Smooth muscle cell of the coronary artery (primary cell): Measurements from ENCODE around the gene RLN2. TPM values are rescaled to one million over a fixed set of nuclear protein-coding genes. Genes with fewer than 3 reads are reported as not detected.

Experiments
- total RNA-seq: library from RNA; depleted of rRNA; stranded (reverse); fragments of >200 nt; gene quantifications from 2 replicates; pipeline ENCODE4 v1.2.3, GENCODE V29; 2014; ENCODE audit warnings: low replicate concordance

Gene RLN2
- total RNA-seq: not detected in 2 replicates

GRCh38 chr9:5303840-5304795 lies at the start of gene RLN2:
Gene RLN2, minus strand, starts transcription at chr9:5304716. Its CDS starts 136 bp downstream, at chr9:5304580.

DNA sequence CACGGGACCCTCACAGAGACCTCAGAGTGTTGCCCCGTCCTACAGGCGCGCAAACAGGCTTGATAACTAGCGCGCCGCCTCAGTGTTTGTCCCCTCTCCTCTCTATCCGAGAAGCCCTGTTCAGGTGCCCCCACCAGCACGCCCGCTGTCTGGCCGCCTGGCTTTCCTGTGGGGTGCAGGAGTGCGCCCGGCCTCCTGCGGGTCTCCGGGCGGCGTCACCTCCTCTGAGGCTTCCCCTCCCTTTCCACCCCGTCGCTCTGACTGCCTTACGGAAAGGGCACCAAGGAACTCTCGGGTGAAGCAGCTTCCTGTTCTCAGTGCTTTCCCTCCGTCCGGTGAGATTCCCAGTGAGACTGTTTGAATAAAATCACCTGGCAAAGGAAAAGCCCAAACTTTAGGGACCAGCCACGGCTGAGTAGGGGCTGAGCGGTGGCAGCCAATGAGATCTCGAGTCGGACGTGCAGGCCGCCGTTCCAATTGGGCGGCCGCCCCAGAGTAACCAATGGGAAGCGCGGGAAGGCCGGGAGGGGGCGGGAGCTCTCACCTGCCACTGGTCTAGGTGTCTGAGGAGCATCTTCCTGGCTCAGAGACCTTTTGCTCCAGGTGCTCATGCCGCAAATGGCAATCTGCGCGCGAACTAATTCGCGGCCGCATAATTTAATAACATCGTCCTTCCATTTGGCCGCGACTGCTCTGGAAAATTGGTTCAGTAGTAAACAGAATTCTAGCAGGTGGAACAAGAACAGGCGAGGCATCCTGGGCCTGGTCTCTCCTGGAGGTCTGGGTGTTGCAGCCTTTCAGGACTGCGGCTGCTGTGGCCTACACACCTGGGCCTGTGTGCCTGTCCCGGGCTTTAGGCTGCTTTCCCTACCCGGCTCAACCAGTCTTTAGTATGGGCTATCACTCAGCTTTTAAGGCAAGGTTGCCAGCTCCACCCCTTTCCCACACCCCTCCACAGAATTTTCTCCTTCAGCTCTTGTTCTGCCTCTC lies 34.8 kb upstream of the RLN2 start, which contains the start of gene RLN1:
RLN1 (minus strand) TSS at position 885 of the 990 bp plus-strand sequence; CDS start at position 755, 130 bp downstream.

Other genes starting within 250 kb of the RLN2 start
- not detected in 2 replicates for gene INSL6, start 119.1 kb downstream of the RLN2 start, total RNA-seq
- gene INSL4, start 73.3 kb downstream of the RLN2 start, total RNA-seq: not detected in 2 replicates
- not detected in 2 replicates for gene RLN1, start 35.2 kb upstream of the RLN2 start, total RNA-seq
- gene PLGRKT, start 133.2 kb upstream of the RLN2 start, total RNA-seq: 4.4 and 15.5 TPM in 2 replicates
- 0.82 and 3.1 TPM in 2 replicates for gene CD274, start 145.8 kb upstream of the RLN2 start, total RNA-seq
- gene PDCD1LG2, start 205.8 kb upstream of the RLN2 start, total RNA-seq: 4.3 and 6.6 TPM in 2 replicates